Suprapubic skin (tissue), 3 donors: ENCODE measurements around the gene SLX9.
A peak's percentile ranks its signal among the peaks of the same experiment; 100 is the strongest.

ENCODE experiments used
- CTCF ChIP-seq, 2 donors: fragments of 200-600 bp in 1 of 2; fragments of 450-650 bp in 1 of 2; sonication (generic) in 1 of 2; IDR thresholded peaks; one replicate each; pipeline ENCODE4 v1.5.1; 2016 to 2019; ENCODE audit warnings: antibody characterized with exemption in 2 of 2, mild to moderate bottlenecking in 1 of 2, moderate library complexity in 1 of 2
- POLR2A ChIP-seq, 2 donors: fragments of 450-650 bp; IDR thresholded peaks; one replicate each; pipeline ENCODE4 v1.6.1; 2017; ENCODE audit warnings: antibody characterized with exemption in 2 of 2, mild to moderate bottlenecking in 2 of 2, moderate library complexity in 2 of 2

- TF ChIP-seq CTCF (IDR thresholded peaks at IDR 0.05) (peak; percentile 20 to 62), POLR2A (IDR thresholded peaks at IDR 0.05) (no peak)
These were observed 28.3 kb upstream of the SLX9 start for GRCh38 chr21:44911384-44912157.
